Prostate gland (tissue), 2 donors: ENCODE data around the gene SSX1.

Experiments
- CTCF ChIP-seq, 4 experiments: fragments of 200-600 bp in 2 of 4; fragments of 450-650 bp in 2 of 4; sonication (generic) in 2 of 4; IDR thresholded peaks; 1 replicate in 3 of 4; 2 replicates in 1 of 4; pipeline ENCODE4 v1.5.1; 2016 to 2019; ENCODE audit warnings: antibody characterized with exemption in 4 of 4, mild to moderate bottlenecking in 2 of 4, moderate library complexity in 2 of 4
- POLR2A ChIP-seq: fragments of 450-650 bp; IDR thresholded peaks from one replicate; pipeline ENCODE4 v1.6.1; 2016; ENCODE audit warnings: antibody characterized with exemption, mild to moderate bottlenecking

GRCh38 chrX:48306175-48306574, 51.0 kb downstream of the SSX1 start:
- TF ChIP-seq CTCF (IDR thresholded peaks at IDR 0.05) (no peak), POLR2A (no peak)
